Common myeloid progenitor, CD34-positive (primary cell): ENCODE data around the gene SLC35G4.
A peak's percentile ranks its signal among the peaks of the same experiment; 100 is the strongest.

Experiments used
- CTCF ChIA-PET: fragments of 350-600 bp; sonication (Branson Sonifier 250); formaldehyde crosslinking; loops from one replicate; lab custom pipeline; 2021; ENCODE audit warnings: antibody characterized with exemption; lab: Charles Lee
- POLR2A ChIA-PET: fragments of 350-600 bp; sonication (Branson Sonifier 250); formaldehyde crosslinking; loops from one replicate; lab custom pipeline; 2021; ENCODE audit warnings: antibody characterized with exemption; lab: Charles Lee
- DNase-seq, 3 donors: peaks; one replicate each; pipeline versions ENCODE4 v3.0.0 to v3.0.0-alpha.2; 2013
- H3K27ac ChIP-seq, 2 experiments: 1 replicate in 1 of 2; 2 replicates in 1 of 2; pipeline ENCODE4 v1.7.0; 2013; ENCODE audit warnings: inconsistent platforms in 2 of 2, low read length in 2 of 2, mild to moderate bottlenecking in 2 of 2, low read depth in 1 of 2, moderate library complexity in 1 of 2; ENCODE audit not compliant: severe bottlenecking in 2 of 2, insufficient read depth in 1 of 2, poor library complexity in 1 of 2
- H3K27me3 ChIP-seq, 5 experiments: replicated peaks in 2 of 5; 1 replicate in 3 of 5; 2 replicates in 2 of 5; pipeline versions ENCODE4 v1.6.1 to v1.7.0; 2013; ENCODE audit warnings: low read length in 4 of 5, mild to moderate bottlenecking in 2 of 5, moderate library complexity in 2 of 5, inconsistent platforms in 1 of 5; ENCODE audit not compliant: insufficient read depth in 5 of 5, control insufficient read depth in 4 of 5
- H3K36me3 ChIP-seq, 4 experiments: 1 replicate in 2 of 4; 2 replicates in 2 of 4; pipeline versions ENCODE4 v1.6.1 to v1.7.0; 2013; ENCODE audit warnings: low read length in 3 of 4, control low read depth in 1 of 4, mild to moderate bottlenecking in 1 of 4; ENCODE audit not compliant: control insufficient read depth in 4 of 4, insufficient read depth in 4 of 4
- H3K4me1 ChIP-seq, 4 experiments: 1 replicate in 3 of 4; 2 replicates in 1 of 4; pipeline versions ENCODE4 v1.6.1 to v1.7.1; 2013; ENCODE audit warnings: low read length in 3 of 4, mild to moderate bottlenecking in 3 of 4, control low read depth in 1 of 4, inconsistent platforms in 1 of 4, moderate library complexity in 1 of 4; ENCODE audit not compliant: control insufficient read depth in 4 of 4, insufficient read depth in 4 of 4; ENCODE audit errors: control extremely low read depth in 1 of 4
- H3K4me3 ChIP-seq, 7 experiments: 1 replicate in 4 of 7; 2 replicates in 3 of 7; pipeline versions ENCODE4 v1.5.1 to v1.7.0; 2013; ENCODE audit warnings: mild to moderate bottlenecking in 7 of 7, low read length in 6 of 7, moderate library complexity in 6 of 7, inconsistent platforms in 2 of 7, low read depth in 2 of 7, control low read depth in 1 of 7; ENCODE audit not compliant: insufficient read depth in 4 of 7, control insufficient read depth in 1 of 7; ENCODE audit errors: extremely low read depth in 1 of 7
- H3K9me3 ChIP-seq, 5 experiments: 1 replicate in 4 of 5; 2 replicates in 1 of 5; pipeline versions ENCODE4 v1.6.1 to v1.7.1; 2013; ENCODE audit warnings: low read length in 4 of 5, mild to moderate bottlenecking in 2 of 5, inconsistent platforms in 1 of 5, low read depth in 1 of 5, moderate library complexity in 1 of 5; ENCODE audit not compliant: control insufficient read depth in 4 of 5, insufficient read depth in 2 of 5; ENCODE audit errors: control extremely low read depth in 1 of 5
- WGBS: methylation state at CpG from one replicate; pipeline ENCODE4 v1.1.5; 2013; ENCODE audit not compliant: insufficient coverage; 5-methylcytosine and 5-hydroxymethylcytosine counted together

The SLC35G4 gene

GRCh38 chr18:11570769-11571412 lies 38.5 kb upstream of the SLC35G4 start:
- H3K9me3 ChIP-seq: no peaks in the 10 kb centered on the region
- no peak overlapping the region for H3K4me3 ChIP-seq
- peak in 2 of 3 donors; percentile 18 to 21 for DNase-seq
- POLR2A ChIA-PET: no interaction called here
- CTCF ChIA-PET: interaction anchor here (1.4 to 2.4 kb wide), 2 partner anchors 9 to 24 kb away, joined by 3 to 6 read pairs; no protein-coding TSS in a partner anchor
- H3K27ac ChIP-seq: no peak overlapping the region
- no peaks in the 10 kb centered on the region for H3K27me3 ChIP-seq
- no peaks in the 10 kb centered on the region for H3K36me3 ChIP-seq
- WGBS: 97% methylated on average over 10 of the region's 14 CpGs
- no peaks in the 10 kb centered on the region for H3K4me1 ChIP-seq

GRCh38 chr18:11572201-11572600 lies 37.2 kb upstream of the SLC35G4 start:
- no peak overlapping the region for H3K4me3 ChIP-seq
- H3K9me3 ChIP-seq: no peaks in the 10 kb centered on the region
- no peaks in the 10 kb centered on the region for H3K27me3 ChIP-seq
- H3K4me1 ChIP-seq: no peaks in the 10 kb centered on the region
- H3K36me3 ChIP-seq: no peaks in the 10 kb centered on the region
- CTCF ChIA-PET: no interaction called here
- POLR2A ChIA-PET: interaction anchor here (0.6 kb wide), 1 partner anchor 14 kb away, joined by 3 read pairs; no protein-coding TSS in a partner anchor
- WGBS: 90% methylated on average over 6 of the region's 9 CpGs
- DNase-seq: no peak
- H3K27ac ChIP-seq: no peak overlapping the region

- Histone ChIP-seq H3K9me3 (no peaks in the 10 kb centered on the region), H3K27me3 (no peaks in the 10 kb centered on the region), H3K4me3 (no peak overlapping the region), H3K27ac (no peak overlapping the region), H3K4me1 (peaks cover 0 to 8% (median 6%) of the 10 kb centered on the region in 4 experiments), H3K36me3 (no peaks in the 10 kb centered on the region)
- 87% methylated on average over 3 of the region's 3 CpGs for WGBS
- ChIA-PET CTCF (no interaction called here), POLR2A (no interaction called here)
- no peak for DNase-seq
These were observed 34.9 kb upstream of the SLC35G4 start for GRCh38 chr18:11574545-11574944.

- 24% methylated on average over 5 of the region's 7 CpGs for WGBS
- Histone ChIP-seq H3K4me1 (peaks cover 0 to 8% (median 6%) of the 10 kb centered on the region in 4 experiments), H3K4me3 (peak overlapping the region in 1 of 7 experiments; percentile 11), H3K27me3 (no peaks in the 10 kb centered on the region), H3K9me3 (no peaks in the 10 kb centered on the region), H3K27ac (no peak overlapping the region), H3K36me3 (no peaks in the 10 kb centered on the region)
- peak in 1 of 3 donors; percentile 23 for DNase-seq
- POLR2A ChIA-PET: no interaction called here
- CTCF ChIA-PET: no interaction called here
These were observed 31.9 kb upstream of the SLC35G4 start for GRCh38 chr18:11577271-11578112.

GRCh38 chr18:11578799-11579198 lies 30.6 kb upstream of the SLC35G4 start:
- no peaks in the 10 kb centered on the region for H3K36me3 ChIP-seq
- DNase-seq: no peak
- no peak overlapping the region for H3K4me3 ChIP-seq
- POLR2A ChIA-PET: interaction anchor here (0.7 kb wide), 1 partner anchor 272 kb away, joined by 3 read pairs; no protein-coding TSS in a partner anchor
- peaks cover 0 to 8% (median 6%) of the 10 kb centered on the region in 4 experiments for H3K4me1 ChIP-seq
- CTCF ChIA-PET: interaction anchor here (1.2 kb wide), 1 partner anchor 76 kb away, joined by 3 read pairs; no protein-coding TSS in a partner anchor
- no peak overlapping the region for H3K27ac ChIP-seq
- WGBS: 100% methylated on average over 2 of the region's 3 CpGs
- no peaks in the 10 kb centered on the region for H3K27me3 ChIP-seq
- H3K9me3 ChIP-seq: no peaks in the 10 kb centered on the region

DNA sequence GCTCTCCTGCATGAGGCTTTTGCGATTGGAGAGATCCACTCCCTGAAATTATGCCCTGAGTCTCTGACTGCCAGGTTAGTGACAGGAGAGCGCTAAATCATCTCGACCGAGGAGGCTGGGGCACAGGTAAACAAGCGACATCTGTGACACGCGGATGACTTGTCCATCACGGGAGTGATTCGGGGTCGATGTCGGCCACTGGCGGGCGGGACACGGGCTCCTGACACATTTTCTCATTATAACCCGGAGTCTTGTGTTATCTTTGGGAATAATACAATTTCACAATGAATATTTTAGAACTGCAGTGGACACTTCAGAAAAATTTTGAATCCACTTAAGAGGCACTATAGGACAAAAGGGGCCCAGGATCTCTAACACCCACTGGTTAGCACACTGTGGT lies 29.5 kb upstream of the SLC35G4 start:
- no peaks in the 10 kb centered on the region for H3K27me3 ChIP-seq
- no peak overlapping the region for H3K4me3 ChIP-seq
- DNase-seq: no peak
- no peaks in the 10 kb centered on the region for H3K36me3 ChIP-seq
- 98% methylated on average over 11 of the region's 15 CpGs for WGBS
- no peaks in the 10 kb centered on the region for H3K9me3 ChIP-seq
- ChIA-PET POLR2A (no interaction called here), CTCF (interaction anchor here (1.0 kb wide), 1 partner anchor 61 kb away, joined by 3 read pairs; no protein-coding TSS in a partner anchor)
- H3K4me1 ChIP-seq: peaks cover 0 to 8% (median 6%) of the 10 kb centered on the region in 4 experiments
- no peak overlapping the region for H3K27ac ChIP-seq

DNA sequence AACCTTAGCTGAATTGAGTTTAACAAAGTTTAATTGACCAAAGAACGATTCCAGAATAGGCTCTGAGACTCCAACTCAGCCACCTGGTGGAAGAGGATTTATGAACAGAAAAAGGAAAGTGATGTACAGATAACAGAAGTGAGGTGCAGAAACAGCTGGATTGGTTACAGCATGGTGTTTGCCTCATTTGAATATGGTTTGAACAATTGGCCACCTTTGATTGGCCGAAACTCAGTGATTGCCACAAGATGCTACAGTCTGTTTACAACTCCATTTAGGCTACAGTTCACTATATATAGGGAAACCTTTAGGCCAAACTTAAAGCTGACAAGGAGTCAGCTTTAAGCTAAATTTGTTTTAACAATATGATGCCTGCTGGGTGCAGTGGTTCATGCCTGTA lies 28.1 kb upstream of the SLC35G4 start:
- DNase-seq: no peak
- ChIA-PET CTCF (no interaction called here), POLR2A (no interaction called here)
- no peak overlapping the region for H3K4me3 ChIP-seq
- WGBS: 95% methylated on average over 2 of the region's 2 CpGs
- no peaks in the 10 kb centered on the region for H3K9me3 ChIP-seq
- no peaks in the 10 kb centered on the region for H3K36me3 ChIP-seq
- no peak overlapping the region for H3K27ac ChIP-seq
- H3K27me3 ChIP-seq: no peaks in the 10 kb centered on the region
- peaks cover 0 to 9% (median 6%) of the 10 kb centered on the region in 4 experiments for H3K4me1 ChIP-seq
